NK-92 treated with Interleukin-12 subunit alpha and Interleukin-12 subunit beta, amount 100 ng/mL, for 24 hours (cell line): ENCODE results near the gene DOK1.
"Not testable (repeated sequence)": the region's sequence is repeated elsewhere in the genome, so short reads cannot be mapped to it uniquely, and the experiment has no call there.

Source experiments
- DNase-seq: peaks from one replicate; lab custom pipeline; 2025; lab: John Stamatoyannopoulos, UW

Gene DOK1

GRCh38 chr2:74548900-74549826, 5.4 kb upstream of the DOK1 start:
- DNase-seq, result no peak

GRCh38 chr2:74550231-74550630, 4.3 kb upstream of the DOK1 start:
- no peak for DNase-seq

- DNase-seq, result no peak
These were observed 3.0 kb upstream of the DOK1 start for GRCh38 chr2:74551530-74551929.

- no peak for DNase-seq
These were observed 2.3 kb upstream of the DOK1 start for GRCh38 chr2:74551942-74552913.

DNA sequence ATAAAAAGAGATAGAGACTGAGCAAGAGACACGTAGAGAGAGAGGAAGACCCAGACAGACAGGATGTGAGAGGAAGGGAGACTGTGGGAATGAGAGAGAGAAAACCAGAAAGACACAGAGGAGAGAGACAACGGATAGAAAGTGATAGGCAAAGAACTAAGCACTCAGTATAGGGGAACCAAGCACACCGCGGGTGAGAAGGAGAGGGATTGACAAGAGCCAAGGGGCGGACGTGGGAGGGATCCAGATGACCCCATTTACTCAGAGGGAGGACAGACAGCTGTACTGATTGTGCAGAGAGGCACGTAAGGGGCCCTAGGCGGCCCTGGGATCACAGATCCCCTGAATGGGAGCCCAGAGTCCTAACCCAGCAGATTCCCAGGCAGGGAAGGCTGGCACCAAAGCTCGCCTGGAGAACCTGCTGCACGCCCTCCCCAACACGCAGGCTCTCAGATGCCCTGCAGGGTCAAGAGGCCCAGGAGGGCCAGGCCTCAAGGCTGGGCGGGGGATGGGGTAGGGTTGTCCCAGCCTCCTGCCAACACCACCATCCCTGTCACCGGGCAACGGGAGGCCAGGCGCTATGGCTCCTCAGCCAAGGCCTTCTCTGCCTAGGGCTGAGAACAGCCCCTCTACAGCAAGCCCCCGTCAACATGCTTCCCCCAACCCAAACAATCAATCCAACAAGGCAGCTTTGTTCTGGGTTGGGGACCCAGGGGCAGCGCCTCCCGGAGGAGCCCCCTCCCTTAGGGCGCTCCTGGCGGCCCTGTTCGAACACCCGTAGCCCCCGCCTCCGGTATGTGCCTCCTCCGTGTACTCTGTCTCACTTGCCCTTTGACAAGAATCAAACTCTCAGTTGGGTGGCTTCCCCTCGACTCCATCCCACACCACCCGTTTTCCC, 1.4 kb upstream of the DOK1 start:
- no peak for DNase-seq

GRCh38 chr2:74554820-74555531, 456 bp downstream of the DOK1 start:
- DNase-seq, result no peak

DNA sequence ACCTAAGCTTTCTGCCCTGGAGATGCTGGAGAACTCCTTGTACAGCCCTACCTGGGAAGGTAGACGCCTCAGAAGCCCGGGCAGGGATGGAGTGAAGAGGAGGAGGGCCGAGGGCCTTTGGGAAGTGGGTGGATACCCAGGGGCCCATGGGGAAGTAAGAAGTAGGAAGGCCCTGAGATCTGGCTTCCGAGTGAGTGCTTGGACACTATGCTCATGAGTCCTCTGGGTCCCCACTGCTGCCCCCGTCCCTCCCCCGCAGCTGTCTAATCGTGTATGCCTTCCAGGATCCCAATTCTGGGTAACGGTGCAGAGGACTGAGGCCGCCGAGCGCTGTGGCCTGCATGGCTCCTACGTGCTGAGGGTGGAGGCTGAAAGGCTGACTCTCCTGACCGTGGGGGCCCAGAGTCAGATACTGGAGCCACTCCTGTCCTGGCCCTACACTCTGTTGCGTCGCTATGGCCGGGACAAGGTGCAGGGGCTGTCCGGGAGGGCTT, 1.1 kb downstream of the DOK1 start:
- DNase-seq, result no peak

- no peak for DNase-seq
These were observed 1.6 kb downstream of the DOK1 start for GRCh38 chr2:74556159-74556558.

GRCh38 chr2:74556831-74557370, 2.4 kb downstream of the DOK1 start:
- DNase-seq, result no peak

DNA sequence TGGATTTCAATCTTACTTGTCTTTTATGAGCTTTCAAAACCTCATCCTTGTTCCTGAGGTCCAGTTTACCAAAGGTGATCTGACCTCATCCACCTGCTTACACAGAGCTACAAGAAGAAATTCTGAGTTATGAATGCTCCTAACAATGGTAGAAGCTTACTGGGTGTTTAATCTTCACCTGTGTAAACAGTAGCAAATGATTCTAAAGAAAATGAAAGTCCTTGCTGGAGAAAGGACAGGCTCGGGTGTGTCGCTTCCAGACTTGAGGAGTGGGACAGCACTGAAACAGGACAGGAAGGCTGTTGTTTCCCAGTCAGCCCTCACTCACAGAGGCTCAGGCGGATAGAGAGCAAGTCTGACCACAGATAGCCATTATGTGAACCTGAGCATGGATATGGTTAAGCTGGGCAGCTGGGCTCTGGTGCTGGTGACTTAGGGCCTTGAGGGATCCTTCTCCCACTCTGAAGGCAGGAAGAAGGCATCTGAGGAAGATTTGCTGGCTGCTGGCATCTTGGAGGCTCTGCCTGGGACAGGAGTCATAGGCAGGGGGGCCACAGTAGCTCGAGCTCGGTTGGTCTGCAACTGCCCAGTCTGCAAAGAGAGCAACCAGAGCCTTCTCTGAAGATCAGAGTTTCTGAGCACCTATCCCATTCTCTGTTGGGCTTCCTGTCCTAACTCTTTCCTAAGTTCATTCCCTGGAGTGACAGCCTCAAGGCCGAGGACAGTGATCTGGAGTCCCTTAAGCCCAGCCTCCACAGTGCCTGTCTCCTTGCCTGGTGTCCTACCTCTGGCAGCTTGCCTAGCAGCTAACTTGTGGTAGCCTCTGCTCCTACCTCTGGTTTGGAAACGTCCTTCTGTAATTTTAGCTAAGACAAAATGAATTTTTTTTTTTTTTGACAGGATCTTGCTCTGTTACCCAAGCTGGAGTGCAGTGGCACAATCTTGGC, 4.0 kb downstream of the DOK1 start:
- no peak for DNase-seq

DNA sequence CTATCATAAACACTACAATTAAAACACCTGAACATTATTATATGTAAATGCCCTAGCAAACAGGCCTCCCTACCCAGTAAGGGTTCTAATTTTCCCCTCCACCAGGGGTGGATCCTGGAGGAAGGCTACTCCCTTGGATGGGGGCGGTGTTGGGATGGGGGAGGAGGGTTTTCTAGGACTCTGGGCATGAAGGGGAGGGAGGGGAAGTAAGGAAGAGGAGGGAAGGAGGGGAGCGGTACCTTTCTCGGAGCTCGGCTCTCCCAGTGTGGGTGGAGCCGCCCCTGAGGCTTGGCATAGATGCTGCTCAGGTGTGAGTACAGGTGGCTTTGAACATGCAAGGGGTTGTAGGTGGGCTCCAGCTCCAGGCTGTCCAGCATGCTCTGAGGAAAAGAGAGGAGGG, 5.4 kb downstream of the DOK1 start:
- DNase-seq, result no peak

- no peak for DNase-seq
These were observed 6.1 kb downstream of the DOK1 start for GRCh38 chr2:74560591-74560990.

GRCh38 chr2:74561022-74561421, 6.5 kb downstream of the DOK1 start:
- DNase-seq, result not testable (repeated sequence)

DNA sequence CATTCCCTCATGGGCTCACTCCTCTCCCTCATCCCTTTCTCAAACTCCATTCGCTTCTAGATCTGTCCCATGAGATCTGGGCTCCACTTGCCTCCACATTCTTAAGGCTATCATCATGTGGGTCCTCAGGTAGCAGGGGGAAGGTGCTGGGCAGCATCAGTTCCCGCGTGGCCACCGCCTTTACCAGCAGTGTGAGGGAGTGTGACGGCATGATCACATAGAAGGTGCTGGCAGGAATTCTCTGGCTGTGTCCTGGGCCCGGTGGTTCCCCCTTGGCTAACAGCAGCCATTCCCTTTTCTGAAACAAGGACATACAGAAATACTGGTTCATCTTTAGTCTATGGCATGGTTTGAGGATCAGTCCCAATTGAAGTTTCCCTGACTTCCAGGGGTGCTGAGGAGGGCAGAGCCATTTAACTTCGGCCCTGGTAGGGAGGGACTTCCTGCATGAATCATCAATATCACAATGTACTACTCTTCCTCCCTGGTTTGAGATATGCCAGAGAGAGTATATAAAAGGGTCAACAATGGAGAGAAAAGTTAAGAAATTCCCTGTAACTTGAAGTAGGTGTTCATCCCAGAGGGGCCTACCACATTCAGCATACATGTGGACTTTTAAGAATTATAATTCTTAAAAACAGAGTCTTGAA, 7.7 kb downstream of the DOK1 start:
- DNase-seq, result no peak

- no peak for DNase-seq
These were observed 9.7 kb downstream of the DOK1 start for GRCh38 chr2:74564222-74564621.

DNA sequence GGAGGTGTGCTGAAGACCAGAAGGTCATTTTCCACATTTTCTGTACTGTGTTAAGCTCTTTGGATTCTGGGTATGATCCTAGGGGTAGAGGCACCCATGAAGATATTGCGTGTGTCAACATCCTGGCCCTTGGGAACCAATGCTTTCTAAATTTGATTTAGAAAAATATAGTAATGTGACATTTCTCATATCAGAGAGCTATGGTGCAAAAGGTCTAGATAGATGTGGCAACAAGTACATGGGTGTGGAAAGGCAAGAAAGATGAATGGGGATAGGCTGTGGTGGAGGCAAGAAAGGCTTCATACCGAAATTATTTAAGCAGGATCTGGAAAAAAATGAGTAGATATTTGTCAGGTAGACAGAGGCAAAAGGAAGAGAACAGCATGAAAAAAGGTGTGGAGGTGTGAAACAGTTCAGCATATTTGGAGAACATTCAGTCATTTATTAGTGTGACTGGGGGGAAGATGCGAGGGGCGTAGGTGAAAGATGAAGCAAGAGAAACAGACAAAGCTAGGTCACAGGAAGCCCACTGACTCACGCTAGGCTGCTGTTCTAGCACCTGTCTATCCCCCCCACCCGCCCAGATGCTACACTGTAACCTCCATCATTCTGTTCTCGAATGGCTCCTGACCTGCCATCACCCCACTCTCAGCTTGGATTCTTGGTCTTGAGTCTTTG, 11.7 kb downstream of the DOK1 start:
- peak; percentile 49 for DNase-seq

DNA sequence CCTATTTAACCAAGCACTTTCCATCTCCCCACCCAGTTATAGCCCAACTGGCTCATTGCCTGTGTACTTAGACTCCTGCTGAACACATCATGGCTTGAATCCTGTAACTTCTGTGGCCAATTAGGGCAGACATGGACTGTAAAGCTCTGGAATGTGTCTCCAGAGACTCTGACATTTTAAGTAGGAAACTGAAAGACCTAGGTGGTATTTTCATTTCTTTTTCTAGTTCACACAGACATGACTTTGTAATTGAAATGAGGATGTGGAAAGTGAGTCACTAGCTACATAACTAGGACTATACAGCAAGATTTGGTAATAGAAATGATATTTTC, 12.2 kb downstream of the DOK1 start:
- DNase-seq, result no peak

- no peak for DNase-seq
These were observed 13.4 kb downstream of the DOK1 start for GRCh38 chr2:74567881-74568280.
